Measurements from ENCODE around the gene NEK4. TPM values are rescaled to one million over a fixed set of nuclear protein-coding genes. Genes with fewer than 3 reads are reported as not detected.
A peak's percentile ranks its signal among the peaks of the same experiment; 100 is the strongest.

The NEK4 gene
- total and polyA plus RNA-seq, 2 of the 13 experiments (the other 11 are each of a cell fraction or from before 2014, with no cell fraction given) = 16.5 to 38.0 TPM

DNA sequence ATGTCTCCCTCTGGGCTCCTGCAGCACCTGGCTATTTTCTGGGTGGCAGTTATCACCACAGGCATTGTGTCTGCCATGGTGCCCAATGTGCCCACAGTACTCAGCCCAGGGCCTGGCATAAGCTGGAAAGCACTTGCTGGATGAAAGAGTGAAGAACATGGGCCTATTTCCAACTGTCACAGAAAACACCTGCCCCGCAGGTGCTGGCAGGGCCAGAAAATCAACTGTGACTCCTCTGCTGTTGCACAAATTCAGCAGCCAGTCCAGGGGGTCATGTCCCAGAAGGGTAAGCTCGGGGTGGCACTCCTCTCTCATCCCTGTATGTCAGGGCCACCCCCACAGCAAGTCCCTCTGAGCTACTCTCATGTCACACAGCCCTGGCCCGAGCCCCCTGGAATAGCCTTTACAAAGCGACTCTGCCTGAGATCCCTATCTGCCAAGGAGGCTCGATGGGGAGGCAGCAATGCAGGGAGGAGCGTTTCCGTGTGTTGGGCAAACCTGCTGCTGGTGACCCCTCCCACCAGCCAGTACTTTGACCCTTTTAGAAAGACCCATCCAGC, 40.8 kb upstream of the NEK4 start (continued):
- TF ChIP-seq, protein P1, sequence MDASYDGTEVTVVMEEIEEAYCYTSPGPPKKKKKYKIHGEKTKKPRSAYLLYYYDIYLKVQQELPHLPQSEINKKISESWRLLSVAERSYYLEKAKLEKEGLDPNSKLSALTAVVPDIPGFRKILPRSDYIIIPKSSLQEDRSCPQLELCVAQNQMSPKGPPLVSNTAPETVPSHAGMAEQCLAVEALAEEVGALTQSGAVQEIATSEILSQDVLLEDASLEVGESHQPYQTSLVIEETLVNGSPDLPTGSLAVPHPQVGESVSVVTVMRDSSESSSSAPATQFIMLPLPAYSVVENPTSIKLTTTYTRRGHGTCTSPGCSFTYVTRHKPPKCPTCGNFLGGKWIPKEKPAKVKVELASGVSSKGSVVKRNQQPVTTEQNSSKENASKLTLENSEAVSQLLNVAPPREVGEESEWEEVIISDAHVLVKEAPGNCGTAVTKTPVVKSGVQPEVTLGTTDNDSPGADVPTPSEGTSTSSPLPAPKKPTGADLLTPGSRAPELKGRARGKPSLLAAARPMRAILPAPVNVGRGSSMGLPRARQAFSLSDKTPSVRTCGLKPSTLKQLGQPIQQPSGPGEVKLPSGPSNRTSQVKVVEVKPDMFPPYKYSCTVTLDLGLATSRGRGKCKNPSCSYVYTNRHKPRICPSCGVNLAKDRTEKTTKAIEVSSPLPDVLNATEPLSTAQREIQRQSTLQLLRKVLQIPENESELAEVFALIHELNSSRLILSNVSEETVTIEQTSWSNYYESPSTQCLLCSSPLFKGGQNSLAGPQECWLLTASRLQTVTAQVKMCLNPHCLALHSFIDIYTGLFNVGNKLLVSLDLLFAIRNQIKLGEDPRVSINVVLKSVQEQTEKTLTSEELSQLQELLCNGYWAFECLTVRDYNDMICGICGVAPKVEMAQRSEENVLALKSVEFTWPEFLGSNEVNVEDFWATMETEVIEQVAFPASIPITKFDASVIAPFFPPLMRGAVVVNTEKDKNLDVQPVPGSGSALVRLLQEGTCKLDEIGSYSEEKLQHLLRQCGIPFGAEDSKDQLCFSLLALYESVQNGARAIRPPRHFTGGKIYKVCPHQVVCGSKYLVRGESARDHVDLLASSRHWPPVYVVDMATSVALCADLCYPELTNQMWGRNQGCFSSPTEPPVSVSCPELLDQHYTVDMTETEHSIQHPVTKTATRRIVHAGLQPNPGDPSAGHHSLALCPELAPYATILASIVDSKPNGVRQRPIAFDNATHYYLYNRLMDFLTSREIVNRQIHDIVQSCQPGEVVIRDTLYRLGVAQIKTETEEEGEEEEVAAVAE (CRISPR knock-in tag; IDR thresholded peaks at IDR 0.05; ENCODE audit: borderline replicate concordance) = no peak
- 0 out of 2 replicates have a peak, but pooled peaks have one; percentile 79 for TF ChIP-seq ZNF557 (CRISPR knock-in tag; IDR thresholded peaks at IDR 0.05)
- no peak for TF ChIP-seq NR2F1 (CRISPR knock-in tag; IDR thresholded peaks at IDR 0.05)
- TF ChIP-seq, protein P2, sequence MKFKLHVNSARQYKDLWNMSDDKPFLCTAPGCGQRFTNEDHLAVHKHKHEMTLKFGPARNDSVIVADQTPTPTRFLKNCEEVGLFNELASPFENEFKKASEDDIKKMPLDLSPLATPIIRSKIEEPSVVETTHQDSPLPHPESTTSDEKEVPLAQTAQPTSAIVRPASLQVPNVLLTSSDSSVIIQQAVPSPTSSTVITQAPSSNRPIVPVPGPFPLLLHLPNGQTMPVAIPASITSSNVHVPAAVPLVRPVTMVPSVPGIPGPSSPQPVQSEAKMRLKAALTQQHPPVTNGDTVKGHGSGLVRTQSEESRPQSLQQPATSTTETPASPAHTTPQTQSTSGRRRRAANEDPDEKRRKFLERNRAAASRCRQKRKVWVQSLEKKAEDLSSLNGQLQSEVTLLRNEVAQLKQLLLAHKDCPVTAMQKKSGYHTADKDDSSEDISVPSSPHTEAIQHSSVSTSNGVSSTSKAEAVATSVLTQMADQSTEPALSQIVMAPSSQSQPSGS (CRISPR knock-in tag; IDR thresholded peaks at IDR 0.05) = no peak
- TF ChIP-seq, protein P3, sequence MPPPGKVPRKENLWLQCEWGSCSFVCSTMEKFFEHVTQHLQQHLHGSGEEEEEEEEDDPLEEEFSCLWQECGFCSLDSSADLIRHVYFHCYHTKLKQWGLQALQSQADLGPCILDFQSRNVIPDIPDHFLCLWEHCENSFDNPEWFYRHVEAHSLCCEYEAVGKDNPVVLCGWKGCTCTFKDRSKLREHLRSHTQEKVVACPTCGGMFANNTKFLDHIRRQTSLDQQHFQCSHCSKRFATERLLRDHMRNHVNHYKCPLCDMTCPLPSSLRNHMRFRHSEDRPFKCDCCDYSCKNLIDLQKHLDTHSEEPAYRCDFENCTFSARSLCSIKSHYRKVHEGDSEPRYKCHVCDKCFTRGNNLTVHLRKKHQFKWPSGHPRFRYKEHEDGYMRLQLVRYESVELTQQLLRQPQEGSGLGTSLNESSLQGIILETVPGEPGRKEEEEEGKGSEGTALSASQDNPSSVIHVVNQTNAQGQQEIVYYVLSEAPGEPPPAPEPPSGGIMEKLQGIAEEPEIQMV (CRISPR knock-in tag; IDR thresholded peaks at IDR 0.05; ENCODE audit: low read depth) = no peak
- TF ChIP-seq, protein P4, sequence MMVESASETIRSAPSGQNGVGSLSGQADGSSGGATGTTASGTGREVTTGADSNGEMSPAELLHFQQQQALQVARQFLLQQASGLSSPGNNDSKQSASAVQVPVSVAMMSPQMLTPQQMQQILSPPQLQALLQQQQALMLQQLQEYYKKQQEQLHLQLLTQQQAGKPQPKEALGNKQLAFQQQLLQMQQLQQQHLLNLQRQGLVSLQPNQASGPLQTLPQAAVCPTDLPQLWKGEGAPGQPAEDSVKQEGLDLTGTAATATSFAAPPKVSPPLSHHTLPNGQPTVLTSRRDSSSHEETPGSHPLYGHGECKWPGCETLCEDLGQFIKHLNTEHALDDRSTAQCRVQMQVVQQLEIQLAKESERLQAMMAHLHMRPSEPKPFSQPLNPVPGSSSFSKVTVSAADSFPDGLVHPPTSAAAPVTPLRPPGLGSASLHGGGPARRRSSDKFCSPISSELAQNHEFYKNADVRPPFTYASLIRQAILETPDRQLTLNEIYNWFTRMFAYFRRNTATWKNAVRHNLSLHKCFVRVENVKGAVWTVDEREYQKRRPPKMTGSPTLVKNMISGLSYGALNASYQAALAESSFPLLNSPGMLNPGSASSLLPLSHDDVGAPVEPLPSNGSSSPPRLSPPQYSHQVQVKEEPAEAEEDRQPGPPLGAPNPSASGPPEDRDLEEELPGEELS (CRISPR knock-in tag; IDR thresholded peaks at IDR 0.05) = 0 out of 2 replicates have a peak, but pooled peaks have one; percentile 17
- TF ChIP-seq, protein P5, sequence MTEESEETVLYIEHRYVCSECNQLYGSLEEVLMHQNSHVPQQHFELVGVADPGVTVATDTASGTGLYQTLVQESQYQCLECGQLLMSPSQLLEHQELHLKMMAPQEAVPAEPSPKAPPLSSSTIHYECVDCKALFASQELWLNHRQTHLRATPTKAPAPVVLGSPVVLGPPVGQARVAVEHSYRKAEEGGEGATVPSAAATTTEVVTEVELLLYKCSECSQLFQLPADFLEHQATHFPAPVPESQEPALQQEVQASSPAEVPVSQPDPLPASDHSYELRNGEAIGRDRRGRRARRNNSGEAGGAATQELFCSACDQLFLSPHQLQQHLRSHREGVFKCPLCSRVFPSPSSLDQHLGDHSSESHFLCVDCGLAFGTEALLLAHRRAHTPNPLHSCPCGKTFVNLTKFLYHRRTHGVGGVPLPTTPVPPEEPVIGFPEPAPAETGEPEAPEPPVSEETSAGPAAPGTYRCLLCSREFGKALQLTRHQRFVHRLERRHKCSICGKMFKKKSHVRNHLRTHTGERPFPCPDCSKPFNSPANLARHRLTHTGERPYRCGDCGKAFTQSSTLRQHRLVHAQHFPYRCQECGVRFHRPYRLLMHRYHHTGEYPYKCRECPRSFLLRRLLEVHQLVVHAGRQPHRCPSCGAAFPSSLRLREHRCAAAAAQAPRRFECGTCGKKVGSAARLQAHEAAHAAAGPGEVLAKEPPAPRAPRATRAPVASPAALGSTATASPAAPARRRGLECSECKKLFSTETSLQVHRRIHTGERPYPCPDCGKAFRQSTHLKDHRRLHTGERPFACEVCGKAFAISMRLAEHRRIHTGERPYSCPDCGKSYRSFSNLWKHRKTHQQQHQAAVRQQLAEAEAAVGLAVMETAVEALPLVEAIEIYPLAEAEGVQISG (CRISPR knock-in tag; IDR thresholded peaks at IDR 0.05) = 0 out of 2 replicates have a peak, but pooled peaks have one; percentile 32
- TF ChIP-seq, protein P6, sequence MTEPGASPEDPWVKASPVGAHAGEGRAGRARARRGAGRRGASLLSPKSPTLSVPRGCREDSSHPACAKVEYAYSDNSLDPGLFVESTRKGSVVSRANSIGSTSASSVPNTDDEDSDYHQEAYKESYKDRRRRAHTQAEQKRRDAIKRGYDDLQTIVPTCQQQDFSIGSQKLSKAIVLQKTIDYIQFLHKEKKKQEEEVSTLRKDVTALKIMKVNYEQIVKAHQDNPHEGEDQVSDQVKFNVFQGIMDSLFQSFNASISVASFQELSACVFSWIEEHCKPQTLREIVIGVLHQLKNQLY (CRISPR knock-in tag; IDR thresholded peaks at IDR 0.05) = no peak
- TF ChIP-seq ZNF367 (CRISPR knock-in tag; IDR thresholded peaks at IDR 0.05; ENCODE audit: borderline replicate concordance) = no peak
- peak; percentile 74 for TF ChIP-seq HNF4A (CRISPR knock-in tag; IDR thresholded peaks at IDR 0.05)
- TF ChIP-seq ZNF263 (CRISPR knock-in tag; IDR thresholded peaks at IDR 0.05) = peak; percentile 87
- TF ChIP-seq ETV5 (CRISPR knock-in tag; IDR thresholded peaks at IDR 0.05; ENCODE audit: borderline replicate concordance) = peak; percentile 28; the same call in 1 of the 2 replicates
- TF ChIP-seq ARNTL (CRISPR knock-in tag; IDR thresholded peaks at IDR 0.05) = no peak
- no peak for TF ChIP-seq TEAD3 (CRISPR knock-in tag; optimal IDR thresholded peaks at IDR 0.05; ENCODE audit: borderline replicate concordance)
- TF ChIP-seq, protein P7, sequence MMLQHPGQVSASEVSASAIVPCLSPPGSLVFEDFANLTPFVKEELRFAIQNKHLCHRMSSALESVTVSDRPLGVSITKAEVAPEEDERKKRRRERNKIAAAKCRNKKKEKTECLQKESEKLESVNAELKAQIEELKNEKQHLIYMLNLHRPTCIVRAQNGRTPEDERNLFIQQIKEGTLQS (CRISPR knock-in tag; IDR thresholded peaks at IDR 0.05) = no peak

All from HepG2 (cell line).